Calu3 (cell line): ENCODE measurements around the gene ANKS1A. TPM values are rescaled to one million over a fixed set of nuclear protein-coding genes. Genes with fewer than 3 reads are reported as not detected.

ENCODE experiments used
- BruUV-seq: library from RNA; stranded (reverse); fragments of 400-500 nt; replicated peaks from 2 replicates; lab custom pipeline; 2021; lab: Mats Ljungman, UMichigan
- CTCF ChIA-PET: fragments of 300-600 bp; sonication (Branson Sonifier 250); formaldehyde crosslinking; loops from one replicate; lab custom pipeline; 2022; ENCODE audit warnings: antibody characterized with exemption; lab: Charles Lee
- DNase-seq: peaks from one replicate; pipeline ENCODE4 v3.0.0; 2022
- H3K27ac Mint-ChIP-seq: one replicate; pipeline ENCODE4 v1.8.0; 2022; ENCODE audit warnings: mixed read lengths; ENCODE audit not compliant: unreplicated experiment
- H3K27me3 Mint-ChIP-seq: one replicate; pipeline ENCODE4 v1.8.0; 2022; ENCODE audit warnings: mixed read lengths; ENCODE audit not compliant: unreplicated experiment
- H3K36me3 Mint-ChIP-seq: one replicate; pipeline ENCODE4 v1.8.0; 2022; ENCODE audit warnings: mild to moderate bottlenecking, moderate library complexity, mixed read lengths; ENCODE audit not compliant: insufficient read depth, unreplicated experiment
- H3K4me1 Mint-ChIP-seq: one replicate; pipeline ENCODE4 v1.8.0; 2022; ENCODE audit warnings: mild to moderate bottlenecking, low read depth, mixed read lengths; ENCODE audit not compliant: unreplicated experiment
- H3K4me3 Mint-ChIP-seq: one replicate; pipeline ENCODE4 v1.8.0; 2022; ENCODE audit warnings: mild to moderate bottlenecking, low read depth, moderate library complexity, mixed read lengths; ENCODE audit not compliant: unreplicated experiment
- H3K9me3 Mint-ChIP-seq: one replicate; pipeline ENCODE4 v1.8.0; 2022; ENCODE audit warnings: low read depth, mixed read lengths; ENCODE audit not compliant: unreplicated experiment
- intact Hi-C: fragments of 100-400 bp; cut with micrococcal nuclease; formaldehyde crosslinking; loops from one replicate; pipeline ENCODE4 v1.10.0; 2022; ENCODE audit not compliant: unreplicated experiment
- total RNA-seq: library from RNA; stranded (reverse); gene quantifications from 2 replicates; pipeline ENCODE4 v1.2.3, GENCODE V29; 2022
- TF ChIP-seq, protein P1 (sequence below): fragments of 200-600 bp; IDR thresholded peaks from one replicate; pipeline ENCODE4 v1.8.0; 2022; ENCODE audit warnings: antibody characterized with exemption; ENCODE audit not compliant: unreplicated experiment

Gene ANKS1A
- total RNA-seq, 1 experiment from 2014 or later: 60.3 TPM

DNA sequence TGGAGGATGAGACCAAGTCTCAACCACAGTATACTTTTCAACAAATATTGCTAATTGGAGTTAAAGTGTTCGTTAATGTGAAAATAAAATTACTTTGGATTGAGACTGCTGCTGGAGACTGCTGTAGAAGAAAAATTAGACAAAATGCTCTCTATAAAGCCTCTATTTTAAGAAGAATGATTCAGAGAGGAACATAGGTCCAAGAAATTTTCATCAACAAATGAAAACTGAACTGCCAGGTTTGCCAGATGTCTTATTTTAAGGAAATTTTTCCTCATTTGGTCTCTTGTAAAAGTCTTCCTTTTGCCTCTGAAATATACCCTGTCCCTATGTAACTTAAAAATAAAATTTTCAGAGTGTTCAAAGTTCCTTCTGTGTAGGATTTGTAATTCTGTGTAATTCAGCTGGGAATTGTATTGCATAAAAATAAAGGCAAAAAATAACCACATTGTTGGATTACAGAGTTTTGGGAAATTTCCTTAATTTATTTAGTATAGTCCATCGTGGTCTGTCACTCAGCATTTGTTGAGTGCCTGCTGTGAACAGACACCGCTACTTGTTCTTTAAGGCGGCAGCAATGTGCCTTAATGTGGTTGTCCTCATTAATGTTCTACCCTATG is 27.4 kb downstream of the ANKS1A start:
- Mint-ChIP-seq H3K27me3 (no peaks in the 10 kb centered on the region), H3K9me3 (no peaks in the 10 kb centered on the region), H3K4me1 (peaks cover 16% of the 10 kb centered on the region), H3K27ac (no peak overlapping the region), H3K4me3 (no peak overlapping the region), H3K36me3 (no peaks in the 10 kb centered on the region)
- TF ChIP-seq, protein P1, sequence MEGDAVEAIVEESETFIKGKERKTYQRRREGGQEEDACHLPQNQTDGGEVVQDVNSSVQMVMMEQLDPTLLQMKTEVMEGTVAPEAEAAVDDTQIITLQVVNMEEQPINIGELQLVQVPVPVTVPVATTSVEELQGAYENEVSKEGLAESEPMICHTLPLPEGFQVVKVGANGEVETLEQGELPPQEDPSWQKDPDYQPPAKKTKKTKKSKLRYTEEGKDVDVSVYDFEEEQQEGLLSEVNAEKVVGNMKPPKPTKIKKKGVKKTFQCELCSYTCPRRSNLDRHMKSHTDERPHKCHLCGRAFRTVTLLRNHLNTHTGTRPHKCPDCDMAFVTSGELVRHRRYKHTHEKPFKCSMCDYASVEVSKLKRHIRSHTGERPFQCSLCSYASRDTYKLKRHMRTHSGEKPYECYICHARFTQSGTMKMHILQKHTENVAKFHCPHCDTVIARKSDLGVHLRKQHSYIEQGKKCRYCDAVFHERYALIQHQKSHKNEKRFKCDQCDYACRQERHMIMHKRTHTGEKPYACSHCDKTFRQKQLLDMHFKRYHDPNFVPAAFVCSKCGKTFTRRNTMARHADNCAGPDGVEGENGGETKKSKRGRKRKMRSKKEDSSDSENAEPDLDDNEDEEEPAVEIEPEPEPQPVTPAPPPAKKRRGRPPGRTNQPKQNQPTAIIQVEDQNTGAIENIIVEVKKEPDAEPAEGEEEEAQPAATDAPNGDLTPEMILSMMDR: no peak
- BruUV-seq: no TSS peak
- intact Hi-C loops: no loop called here
- no peak for DNase-seq
- CTCF ChIA-PET: interaction anchor here (0.9 to 1.2 kb wide), 2 partner anchors 15 to 176 kb away, joined by 3 to 8 read pairs; no protein-coding TSS in a partner anchor

DNA sequence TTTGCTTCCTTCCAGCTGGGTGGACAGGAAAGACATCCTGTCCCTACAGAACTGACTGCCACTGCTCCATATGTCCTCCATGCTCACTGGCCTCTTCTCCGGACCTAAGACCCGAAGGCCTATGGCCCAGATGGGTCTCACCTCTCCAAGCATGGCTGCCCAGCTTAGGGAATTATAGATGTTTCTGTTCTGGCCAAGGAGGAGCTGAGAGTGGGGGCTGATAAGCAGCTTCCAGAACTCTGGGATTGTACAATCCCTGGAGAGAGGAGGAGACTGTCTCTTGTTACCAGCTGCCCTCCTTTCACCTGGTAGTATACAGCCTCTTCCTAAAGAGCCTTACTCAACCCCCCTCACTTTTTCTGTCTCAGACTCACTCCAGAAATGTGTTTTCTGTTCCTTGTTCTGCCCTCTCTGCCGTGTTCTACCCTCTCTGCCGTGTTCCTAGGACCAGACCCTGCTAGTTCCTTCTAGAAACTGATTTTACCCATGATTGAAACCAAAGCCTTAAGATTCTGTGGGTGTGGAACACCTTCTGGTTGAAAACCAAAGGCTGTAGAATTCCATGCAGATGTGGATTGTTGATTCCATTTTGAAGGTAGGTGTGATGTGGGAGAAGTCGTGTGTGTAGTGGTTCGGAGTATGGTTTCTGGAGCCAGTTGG is 28.7 kb downstream of the ANKS1A start:
- Mint-ChIP-seq H3K27me3 (no peaks in the 10 kb centered on the region), H3K4me3 (no peak overlapping the region), H3K27ac (no peak overlapping the region), H3K4me1 (peaks cover 4% of the 10 kb centered on the region), H3K36me3 (no peaks in the 10 kb centered on the region), H3K9me3 (no peaks in the 10 kb centered on the region)
- BruUV-seq: no TSS peak
- intact Hi-C loops: no loop called here
- TF ChIP-seq, protein P1: no peak
- CTCF ChIA-PET: no interaction called here
- no peak for DNase-seq

DNA sequence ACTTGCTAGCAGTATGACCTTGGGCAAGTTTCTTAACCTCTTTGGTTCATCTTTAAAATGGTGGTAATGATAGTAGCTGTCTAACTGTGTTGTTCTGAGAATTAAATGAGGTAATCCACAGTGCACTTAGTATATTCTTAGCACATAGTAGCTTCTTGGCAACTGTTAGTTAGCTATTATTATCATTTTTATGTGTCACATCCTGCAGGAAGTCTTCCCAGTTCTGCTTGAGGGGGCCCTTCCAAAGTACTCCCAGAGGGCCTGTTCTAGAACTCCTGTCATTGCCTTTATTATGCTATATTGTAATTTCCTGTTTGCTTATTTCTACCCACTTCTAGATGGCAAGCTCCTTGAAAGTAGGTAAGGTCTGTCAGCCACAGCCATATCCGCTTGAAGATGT is 30.6 kb downstream of the ANKS1A start:
- TF ChIP-seq, protein P1: no peak
- Mint-ChIP-seq H3K9me3 (no peaks in the 10 kb centered on the region), H3K4me1 (peaks cover 7% of the 10 kb centered on the region), H3K36me3 (no peaks in the 10 kb centered on the region), H3K27me3 (no peaks in the 10 kb centered on the region), H3K27ac (no peak overlapping the region), H3K4me3 (no peak overlapping the region)
- CTCF ChIA-PET: no interaction called here
- no TSS peak for BruUV-seq
- DNase-seq: no peak
- intact Hi-C loops: no loop called here

DNA sequence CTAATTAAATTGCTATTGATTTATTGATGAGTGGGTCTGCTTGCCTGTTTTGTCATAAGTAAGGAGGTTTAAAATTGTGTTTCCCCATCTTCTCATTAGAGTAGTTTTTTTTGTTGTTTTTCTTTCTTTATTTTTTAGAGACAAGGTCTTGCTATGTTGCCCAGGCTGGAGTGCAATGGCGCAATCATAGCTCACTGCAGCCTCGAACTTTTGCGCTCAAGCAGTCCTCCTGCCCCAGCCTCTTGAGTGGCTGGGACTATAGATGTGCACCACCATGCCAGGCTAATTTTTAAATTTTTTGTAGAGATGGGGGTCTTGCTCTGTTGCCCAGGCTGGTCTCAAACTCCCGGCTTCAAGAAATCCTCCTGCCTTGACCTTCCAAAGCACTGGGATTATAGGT is 31.0 kb downstream of the ANKS1A start:
- no peak for DNase-seq
- Mint-ChIP-seq H3K4me1 (peaks cover 11% of the 10 kb centered on the region), H3K27me3 (no peaks in the 10 kb centered on the region), H3K4me3 (no peak overlapping the region), H3K27ac (no peak overlapping the region), H3K9me3 (no peaks in the 10 kb centered on the region), H3K36me3 (no peaks in the 10 kb centered on the region)
- intact Hi-C loops: no loop called here
- no TSS peak for BruUV-seq
- TF ChIP-seq, protein P1: no peak
- CTCF ChIA-PET: no interaction called here
